GM12873 (cell line): ENCODE results near the gene GRXCR1.

Source experiments
- TF ChIP-seq, protein P1 (sequence below): IDR thresholded peaks from 2 replicates; pipeline ENCODE4 v1.5.1; 2012; ENCODE audit warnings: low read depth, mild to moderate bottlenecking, moderate library complexity, low read length, control low read depth; ENCODE audit not compliant: insufficient read depth; ENCODE audit errors: missing control alignments

Gene GRXCR1

DNA sequence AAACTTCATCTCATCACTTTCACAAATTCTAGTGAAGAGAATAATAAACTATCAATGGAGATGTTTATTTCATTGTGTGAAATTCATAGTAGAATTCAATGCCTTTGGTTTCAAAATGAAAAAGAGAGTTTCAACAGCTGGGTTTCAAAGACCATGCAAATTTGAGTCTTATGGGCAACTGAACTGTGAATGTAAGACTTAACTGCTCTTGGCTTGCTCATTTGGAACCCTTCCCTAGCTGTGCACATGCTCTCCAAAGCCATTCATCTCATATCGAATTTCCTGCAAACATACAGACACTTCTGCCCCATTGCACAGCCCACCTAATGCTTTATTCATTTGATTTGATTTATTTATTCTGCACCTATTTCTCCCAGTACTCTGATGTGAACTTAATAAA lies 154.5 kb downstream of the GRXCR1 start:
- TF ChIP-seq, protein P1, sequence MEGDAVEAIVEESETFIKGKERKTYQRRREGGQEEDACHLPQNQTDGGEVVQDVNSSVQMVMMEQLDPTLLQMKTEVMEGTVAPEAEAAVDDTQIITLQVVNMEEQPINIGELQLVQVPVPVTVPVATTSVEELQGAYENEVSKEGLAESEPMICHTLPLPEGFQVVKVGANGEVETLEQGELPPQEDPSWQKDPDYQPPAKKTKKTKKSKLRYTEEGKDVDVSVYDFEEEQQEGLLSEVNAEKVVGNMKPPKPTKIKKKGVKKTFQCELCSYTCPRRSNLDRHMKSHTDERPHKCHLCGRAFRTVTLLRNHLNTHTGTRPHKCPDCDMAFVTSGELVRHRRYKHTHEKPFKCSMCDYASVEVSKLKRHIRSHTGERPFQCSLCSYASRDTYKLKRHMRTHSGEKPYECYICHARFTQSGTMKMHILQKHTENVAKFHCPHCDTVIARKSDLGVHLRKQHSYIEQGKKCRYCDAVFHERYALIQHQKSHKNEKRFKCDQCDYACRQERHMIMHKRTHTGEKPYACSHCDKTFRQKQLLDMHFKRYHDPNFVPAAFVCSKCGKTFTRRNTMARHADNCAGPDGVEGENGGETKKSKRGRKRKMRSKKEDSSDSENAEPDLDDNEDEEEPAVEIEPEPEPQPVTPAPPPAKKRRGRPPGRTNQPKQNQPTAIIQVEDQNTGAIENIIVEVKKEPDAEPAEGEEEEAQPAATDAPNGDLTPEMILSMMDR = no peak

DNA sequence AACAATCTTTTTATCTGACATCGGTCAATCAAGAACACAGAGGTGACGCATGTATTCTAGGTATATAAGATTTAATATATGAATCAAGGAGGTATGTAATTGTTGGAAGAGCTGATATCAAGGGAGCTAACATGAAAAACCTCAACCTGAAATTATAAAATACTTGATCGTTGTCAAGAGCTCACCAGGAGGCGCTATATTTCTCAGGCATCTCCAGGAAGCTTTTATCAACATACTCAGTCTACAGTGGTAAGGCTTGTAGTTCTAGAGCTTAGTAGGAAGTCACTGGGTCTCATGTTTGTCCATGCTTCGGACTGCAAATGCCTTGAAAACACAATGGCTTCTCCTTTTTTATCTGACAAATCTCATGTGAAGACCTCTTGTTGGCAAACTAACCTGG lies 156.1 kb downstream of the GRXCR1 start:
- TF ChIP-seq, protein P1 = peak; percentile 26

DNA sequence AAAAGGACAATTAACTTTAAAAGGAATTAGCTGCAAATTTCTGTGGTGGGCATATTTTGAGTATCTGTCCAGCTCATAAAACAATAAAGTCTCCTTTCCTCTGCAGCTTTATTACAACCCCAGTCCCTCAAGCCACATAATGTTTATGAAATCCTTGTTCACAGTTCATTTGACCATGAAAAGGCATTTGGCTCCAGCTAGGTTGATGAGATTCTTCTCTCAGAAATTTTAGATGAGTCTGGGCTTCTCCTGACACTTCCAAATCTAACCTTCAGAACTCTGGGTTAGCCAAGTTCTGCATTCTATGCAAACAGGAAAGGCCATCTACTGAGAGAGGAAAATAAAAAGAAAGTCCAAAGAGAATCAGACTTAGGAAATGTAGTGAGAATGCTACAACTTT lies 156.8 kb downstream of the GRXCR1 start:
- TF ChIP-seq, protein P1 = no peak

DNA sequence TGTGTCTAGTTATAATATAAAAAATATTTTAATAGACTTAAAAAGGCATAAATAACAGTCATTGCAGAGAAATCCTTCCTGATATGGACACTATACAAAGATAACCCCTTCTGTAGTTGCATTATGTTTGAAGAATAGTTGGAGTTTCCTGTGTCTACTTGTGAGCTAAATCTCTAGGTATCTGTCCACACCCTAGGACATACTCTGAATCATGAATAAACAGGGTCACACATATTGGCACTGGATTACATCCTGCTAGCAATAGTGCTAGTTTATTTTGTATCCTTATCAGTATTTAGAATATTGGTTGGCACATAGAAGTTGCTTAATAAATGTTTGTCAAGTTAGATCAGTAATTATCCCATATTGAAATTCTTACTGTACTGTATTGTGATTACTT lies 173.9 kb downstream of the GRXCR1 start:
- TF ChIP-seq, protein P1 = no peak

DNA sequence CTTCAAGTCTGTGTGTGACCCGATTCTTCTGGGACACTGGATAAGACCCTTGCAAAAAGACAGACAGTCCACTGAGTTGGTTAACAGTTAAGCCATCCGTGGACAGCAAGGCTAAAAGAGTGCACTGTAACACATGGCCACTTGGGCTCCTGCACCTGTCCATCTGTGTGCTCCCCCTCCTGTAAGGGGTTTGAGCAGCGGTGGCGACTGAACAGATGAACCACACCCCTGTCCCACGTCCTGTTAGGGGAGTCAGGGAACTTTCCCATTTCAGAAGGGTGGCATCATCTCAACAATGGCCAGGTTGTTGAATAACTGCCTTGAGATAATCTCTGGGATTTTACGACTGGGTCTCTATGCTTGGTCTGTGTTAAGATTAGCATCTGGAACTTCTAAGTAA lies 178.6 kb downstream of the GRXCR1 start:
- TF ChIP-seq, protein P1 = no peak
